HCT116 (cell line): ENCODE data around the gene LGALS7. TPM values are rescaled to one million over a fixed set of nuclear protein-coding genes. Genes with fewer than 3 reads are reported as not detected.
"Not testable (repeated sequence)": the region's sequence is repeated elsewhere in the genome, so short reads cannot be mapped to it uniquely, and the experiment has no call there.

Source experiments
- ATAC-seq: fragments of 200-7000 bp; cut with Tn5 transposase; 2 replicates; pipeline ENCODE4 v1.9.1; 2020; ENCODE audit warnings: mild to moderate bottlenecking, moderate library complexity
- BruUV-seq: library from RNA; stranded (reverse); fragments of 400-500 nt; replicated peaks from 2 replicates; lab custom pipeline; 2021; lab: Mats Ljungman, UMichigan
- CTCF ChIA-PET: fragments of 300-600 bp; sonication (Branson Sonifier 250); formaldehyde crosslinking; loops from one replicate; lab custom pipeline; 2021; ENCODE audit warnings: antibody characterized with exemption; lab: Charles Lee
- POLR2A ChIA-PET: fragments of 300-600, 350-600 bp; sonication (Branson Sonifier 250); formaldehyde crosslinking; loops from one replicate; lab custom pipeline; 2021; ENCODE audit warnings: antibody characterized with exemption; lab: Charles Lee
- RAD21 ChIA-PET, 2 experiments: fragments of 300-600 bp; sonication (Branson Sonifier 250); formaldehyde crosslinking; loops; one replicate each; lab custom pipeline; 2023; ENCODE audit warnings: low total read pairs in 2 of 2; ENCODE audit not compliant: uncharacterized antibody in 2 of 2, unreplicated experiment in 2 of 2, low non-redundant PET in 1 of 2; lab: Charles Lee
- DNase-seq: peaks from one replicate; pipeline ENCODE4 v3.0.0-alpha.2; 2010; ENCODE audit warnings: low read depth, low spot score
- H2AFZ ChIP-seq: fragments of 200-600 bp; shearing (Covaris generic), sonication (generic); 2 replicates; pipeline ENCODE4 v1.6.1; 2017; ENCODE audit warnings: low read depth, mixed run types, mixed read lengths, antibody characterized with exemption, low read length; ENCODE audit not compliant: poor library complexity, severe bottlenecking
- H3K27ac ChIP-seq: 2 replicates; pipeline ENCODE4 v1.5.1; 2012; ENCODE audit warnings: low read depth, low read length
- H3K27me3 ChIP-seq: fragments of 200-600 bp; sonication (generic); 2 replicates; pipeline ENCODE4 v1.6.1; 2016; ENCODE audit warnings: mixed run types, low read length, mixed read lengths; ENCODE audit not compliant: insufficient read depth
- H3K36me3 ChIP-seq, 2 experiments: fragments of 200-500 bp in 1 of 2; fragments of 200-600 bp in 1 of 2; sonication (Bioruptor generic) in 1 of 2; sonication (generic) in 1 of 2; 2 replicates each; pipeline versions ENCODE4 v1.5.1 to v1.6.1; 2014 to 2016; ENCODE audit warnings: low read length in 2 of 2, inconsistent platforms in 1 of 2, mixed read lengths in 1 of 2, mixed run types in 1 of 2; ENCODE audit not compliant: insufficient read depth in 2 of 2, control insufficient read depth in 1 of 2
- H3K4me1 ChIP-seq, 2 experiments: fragments of 200-600 bp in 1 of 2; sonication (generic) in 1 of 2; 2 replicates each; pipeline versions ENCODE4 v1.5.1 to v1.6.1; 2012 to 2017; ENCODE audit warnings: low read length in 2 of 2, inconsistent platforms in 1 of 2, mild to moderate bottlenecking in 1 of 2, mixed read lengths in 1 of 2, mixed run types in 1 of 2, moderate library complexity in 1 of 2; ENCODE audit not compliant: insufficient read depth in 2 of 2, control insufficient read depth in 1 of 2
- H3K4me2 ChIP-seq: fragments of 200-600 bp; sonication (generic); 2 replicates; pipeline ENCODE4 v1.6.1; 2017; ENCODE audit warnings: mixed run types, low read length, mixed read lengths
- H3K4me3 ChIP-seq, 2 experiments: fragments of 200-600 bp in 1 of 2; sonication (generic) in 1 of 2; replicated peaks in 1 of 2; 2 replicates each; pipeline ENCODE4 v1.5.1; 2011 to 2016; ENCODE audit warnings: low read length in 2 of 2, control low read depth in 1 of 2, low read depth in 1 of 2, mild to moderate bottlenecking in 1 of 2, mixed read lengths in 1 of 2, mixed run types in 1 of 2
- H3K79me2 ChIP-seq: fragments of 200-600 bp; sonication (generic); 2 replicates; pipeline ENCODE4 v1.6.1; 2017; ENCODE audit warnings: mild to moderate bottlenecking, mixed run types, low read length, moderate library complexity, mixed read lengths; ENCODE audit not compliant: insufficient read depth
- H3K9ac ChIP-seq: fragments of 200-600 bp; sonication (generic); 2 replicates; pipeline ENCODE4 v1.6.1; 2016; ENCODE audit warnings: low read length, mixed read lengths
- H3K9me2 ChIP-seq: fragments of 200-600 bp; sonication (generic), shearing (Covaris generic); 2 replicates; pipeline ENCODE4 v1.6.1; 2017; ENCODE audit warnings: mixed run types, mild to moderate bottlenecking, moderate library complexity; ENCODE audit not compliant: insufficient read depth
- H3K9me3 ChIP-seq, 2 experiments: fragments of 200-500 bp in 1 of 2; fragments of 200-600 bp in 1 of 2; sonication (Bioruptor generic) in 1 of 2; sonication (generic) in 1 of 2; 2 replicates each; pipeline ENCODE4 v1.6.1; 2014 to 2017; ENCODE audit warnings: low read length in 2 of 2, mixed read lengths in 2 of 2, inconsistent platforms in 1 of 2, low read depth in 1 of 2, mild to moderate bottlenecking in 1 of 2, mixed run types in 1 of 2, moderate library complexity in 1 of 2; ENCODE audit not compliant: control insufficient read depth in 1 of 2, insufficient read depth in 1 of 2
- H4K20me1 ChIP-seq: fragments of 200-600 bp; sonication (generic), shearing (Covaris generic); 2 replicates; pipeline ENCODE4 v1.6.1; 2017; ENCODE audit warnings: mixed run types, mild to moderate bottlenecking, moderate library complexity; ENCODE audit not compliant: insufficient read depth
- CEBPB ChIP-seq: IDR thresholded peaks from 2 replicates; pipeline ENCODE4 v1.6.1; 2012; ENCODE audit warnings: low read depth
- EZH2phosphoT487 ChIP-seq: fragments of 200-600 bp; IDR thresholded peaks from 2 replicates; pipeline ENCODE4 v1.6.1; 2018; ENCODE audit warnings: antibody characterized with exemption, borderline replicate concordance
- FOSL1 ChIP-seq: IDR thresholded peaks from 2 replicates; pipeline ENCODE4 v1.6.1; 2012; ENCODE audit warnings: low read depth
- POLR2A ChIP-seq: IDR thresholded peaks from 2 replicates; pipeline ENCODE4 v1.7.0; 2011; ENCODE audit warnings: borderline replicate concordance; ENCODE audit not compliant: insufficient read depth, insufficient read length; ENCODE audit errors: extremely low read depth
- YY1 ChIP-seq: IDR thresholded peaks from 2 replicates; pipeline ENCODE4 v1.6.1; 2011; ENCODE audit warnings: low read length, low read depth, moderate library complexity, mild to moderate bottlenecking; ENCODE audit not compliant: insufficient replicate concordance; ENCODE audit errors: extremely low read depth
- ZFX ChIP-seq: fragments of 450-650 bp; IDR thresholded peaks from 2 replicates; pipeline ENCODE4 v1.6.1; 2017
- ZNF274 ChIP-seq: fragments of 200-500 bp; sonication (Bioruptor generic); IDR thresholded peaks from 2 replicates; pipeline ENCODE4 v1.6.1; 2014; ENCODE audit warnings: mild to moderate bottlenecking, low read depth, low read length, inconsistent platforms
- intact Hi-C: fragments of 100-400 bp; cut with micrococcal nuclease; formaldehyde crosslinking; loops from 2 replicates; pipeline ENCODE4 v1.10.0; 2022
- total RNA-seq: library from RNA; stranded (reverse); gene quantifications from one replicate; pipeline ENCODE4 v1.2.1, GENCODE V29; 2021; ENCODE audit not compliant: unreplicated experiment
- TF ChIP-seq, protein P1 (sequence below), 3 experiments: fragments of 200-600 bp in 1 of 3; sonication (generic) in 1 of 3; IDR thresholded peaks in 2 of 3; conservative IDR thresholded peaks in 1 of 3; 2 replicates each; pipeline ENCODE4 v1.5.1; 2012 to 2017; ENCODE audit warnings: low read depth in 2 of 3, low read length in 2 of 3, antibody characterized with exemption in 1 of 3, borderline replicate concordance in 1 of 3, control low read depth in 1 of 3, mild to moderate bottlenecking in 1 of 3, mixed read lengths in 1 of 3, mixed run types in 1 of 3, moderate library complexity in 1 of 3; ENCODE audit not compliant: insufficient read depth in 1 of 3
- TF ChIP-seq, protein P2 (sequence below): IDR thresholded peaks from 2 replicates; pipeline ENCODE4 v1.6.1; 2011; ENCODE audit warnings: mild to moderate bottlenecking, low read length, moderate library complexity; ENCODE audit not compliant: insufficient replicate concordance; ENCODE audit errors: extremely low read depth
- TF ChIP-seq, protein P3 (sequence below): IDR thresholded peaks from 2 replicates; pipeline ENCODE4 v1.6.1; 2012

Gene LGALS7
- total RNA-seq, 1 experiment from 2014 or later = not detected

DNA sequence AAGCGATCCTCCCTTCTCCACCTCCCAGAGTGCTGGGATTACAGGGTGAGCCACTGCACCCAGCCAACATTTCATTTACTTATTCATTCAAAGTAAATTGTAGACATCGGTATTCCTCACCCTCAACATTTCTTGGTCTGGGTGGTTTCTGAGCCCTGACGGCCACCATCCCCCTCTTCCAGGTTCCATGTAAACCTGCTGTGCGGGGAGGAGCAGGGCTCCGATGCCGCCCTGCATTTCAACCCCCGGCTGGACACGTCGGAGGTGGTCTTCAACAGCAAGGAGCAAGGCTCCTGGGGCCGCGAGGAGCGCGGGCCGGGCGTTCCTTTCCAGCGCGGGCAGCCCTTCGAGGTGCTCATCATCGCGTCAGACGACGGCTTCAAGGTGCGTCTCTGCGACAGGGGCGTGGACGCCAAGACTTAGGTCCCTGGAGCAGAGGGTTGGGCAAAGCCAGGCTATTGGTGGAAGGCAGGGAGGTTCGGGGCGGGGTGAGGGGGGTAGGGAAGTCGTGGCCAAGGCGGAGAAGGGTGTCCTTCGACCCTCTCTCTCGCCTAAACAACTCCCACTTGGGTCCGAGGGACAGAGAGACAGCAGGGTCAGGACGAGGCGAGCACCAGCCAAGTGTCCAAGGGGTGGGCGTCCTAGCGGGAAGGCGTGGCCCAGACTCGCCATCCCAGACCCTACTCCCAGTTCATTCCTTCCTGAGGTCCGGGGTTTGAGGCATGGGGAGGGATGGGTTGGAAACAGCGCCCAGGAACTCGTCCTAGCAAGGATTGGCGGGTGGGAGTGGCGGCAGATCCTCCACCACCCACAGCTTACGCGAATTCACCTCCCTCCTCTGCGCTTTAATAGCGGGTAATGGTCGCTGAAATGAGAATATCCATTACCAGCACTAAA, 17.4 kb upstream of the LGALS7 start:
- H3K36me3 ChIP-seq, H3K27me3 ChIP-seq, H3K9ac ChIP-seq, DNase-seq, H3K9me3 ChIP-seq, intact Hi-C loops, H3K27ac ChIP-seq, H2AFZ ChIP-seq, H3K79me2 ChIP-seq, H3K9me2 ChIP-seq, POLR2A ChIA-PET, RAD21 ChIA-PET, H4K20me1 ChIP-seq, H3K4me1 ChIP-seq, CTCF ChIA-PET: not testable (repeated sequence)
- TSS peak; percentile 82 for BruUV-seq
- Histone ChIP-seq H3K4me2 (0 out of 2 replicates have a peak overlapping the region, but pooled peaks have one; percentile 23), H3K4me3 (peak overlapping the region; percentile 11 to 28; a peak in 2 of 4 replicates)
- peak; percentile 87 for ATAC-seq

DNA sequence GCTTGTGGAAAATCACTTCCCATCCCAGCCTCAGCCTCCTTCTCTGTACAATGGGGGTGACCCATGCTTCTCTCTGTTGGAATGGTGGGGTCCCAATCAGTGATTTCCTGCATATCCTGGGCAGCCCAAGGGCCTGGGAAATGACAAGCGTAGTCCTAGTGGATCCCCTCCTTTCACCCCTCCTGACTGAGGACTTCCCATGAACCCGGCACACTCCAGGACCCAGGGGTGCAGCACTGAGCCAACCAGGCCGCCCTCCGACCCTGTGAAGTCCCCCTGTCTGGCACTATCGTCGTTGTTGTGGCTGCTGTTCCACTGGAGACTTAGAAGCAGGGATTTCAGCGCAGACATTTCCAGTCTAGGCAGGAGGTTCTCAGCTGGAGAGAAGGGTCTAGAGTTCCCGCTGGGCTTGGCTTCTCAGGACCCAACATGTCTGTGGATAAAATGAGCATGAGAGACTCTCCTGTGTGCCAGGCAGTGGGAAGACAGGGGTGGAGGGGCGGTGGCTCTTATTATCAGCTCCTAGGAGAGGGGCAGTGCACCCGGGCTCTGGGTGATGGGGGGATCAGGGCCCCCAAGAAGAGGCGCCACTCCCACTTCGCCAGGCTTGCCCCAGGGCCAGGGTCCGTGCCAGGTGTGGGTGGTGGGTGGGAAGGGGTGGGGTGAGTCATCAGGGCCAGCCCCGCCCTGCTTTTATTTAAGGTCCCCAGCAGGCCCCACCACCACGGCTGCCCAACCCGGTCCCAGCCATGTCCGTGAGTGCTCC, 15.3 kb upstream of the LGALS7 start, which contains the start of gene LGALS7B:
Gene LGALS7B, plus strand, starts transcription at position 723 of the 766 bp plus-strand sequence. Its CDS starts 27 bp downstream, at position 750.
- H3K27ac ChIP-seq = no peak within 1 kb of the TSS

More for the DNA sequence above, 15.3 kb upstream of the LGALS7 start, which contains the start of gene LGALS7B:
- H2AFZ ChIP-seq = no peak within 1 kb of the TSS
- no peaks in the 10 kb centered on the region for H3K36me3 ChIP-seq
- H3K4me2 ChIP-seq = no peak within 1 kb of the TSS
- H3K4me1 ChIP-seq = no peaks in the 10 kb centered on the region; a peak in 1 of 4 replicates
- no peaks in the 10 kb centered on the region for H3K9me2 ChIP-seq
- H3K9ac ChIP-seq = no peak within 1 kb of the TSS
- H3K79me2 ChIP-seq = no peaks in the 10 kb centered on the region
- no TSS peak for BruUV-seq
- DNase-seq = no peak
- TF ChIP-seq CEBPB (no peak), EZH2phosphoT487 (no peak), ZNF274 (no peak), ZFX (no peak), POLR2A (no peak), YY1 (no peak), FOSL1 (no peak)
- TF ChIP-seq, protein P1, sequence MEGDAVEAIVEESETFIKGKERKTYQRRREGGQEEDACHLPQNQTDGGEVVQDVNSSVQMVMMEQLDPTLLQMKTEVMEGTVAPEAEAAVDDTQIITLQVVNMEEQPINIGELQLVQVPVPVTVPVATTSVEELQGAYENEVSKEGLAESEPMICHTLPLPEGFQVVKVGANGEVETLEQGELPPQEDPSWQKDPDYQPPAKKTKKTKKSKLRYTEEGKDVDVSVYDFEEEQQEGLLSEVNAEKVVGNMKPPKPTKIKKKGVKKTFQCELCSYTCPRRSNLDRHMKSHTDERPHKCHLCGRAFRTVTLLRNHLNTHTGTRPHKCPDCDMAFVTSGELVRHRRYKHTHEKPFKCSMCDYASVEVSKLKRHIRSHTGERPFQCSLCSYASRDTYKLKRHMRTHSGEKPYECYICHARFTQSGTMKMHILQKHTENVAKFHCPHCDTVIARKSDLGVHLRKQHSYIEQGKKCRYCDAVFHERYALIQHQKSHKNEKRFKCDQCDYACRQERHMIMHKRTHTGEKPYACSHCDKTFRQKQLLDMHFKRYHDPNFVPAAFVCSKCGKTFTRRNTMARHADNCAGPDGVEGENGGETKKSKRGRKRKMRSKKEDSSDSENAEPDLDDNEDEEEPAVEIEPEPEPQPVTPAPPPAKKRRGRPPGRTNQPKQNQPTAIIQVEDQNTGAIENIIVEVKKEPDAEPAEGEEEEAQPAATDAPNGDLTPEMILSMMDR (IDR thresholded peaks at IDR 0.05 in 2 of 3, conservative IDR thresholded peaks at IDR 0.05 in 1 of 3; ENCODE audit: borderline replicate concordance in 1 of 3, insufficient read depth in 1 of 3, low read depth in 2 of 3, low read length in 2 of 3) = no peak
- TF ChIP-seq, protein P2, sequence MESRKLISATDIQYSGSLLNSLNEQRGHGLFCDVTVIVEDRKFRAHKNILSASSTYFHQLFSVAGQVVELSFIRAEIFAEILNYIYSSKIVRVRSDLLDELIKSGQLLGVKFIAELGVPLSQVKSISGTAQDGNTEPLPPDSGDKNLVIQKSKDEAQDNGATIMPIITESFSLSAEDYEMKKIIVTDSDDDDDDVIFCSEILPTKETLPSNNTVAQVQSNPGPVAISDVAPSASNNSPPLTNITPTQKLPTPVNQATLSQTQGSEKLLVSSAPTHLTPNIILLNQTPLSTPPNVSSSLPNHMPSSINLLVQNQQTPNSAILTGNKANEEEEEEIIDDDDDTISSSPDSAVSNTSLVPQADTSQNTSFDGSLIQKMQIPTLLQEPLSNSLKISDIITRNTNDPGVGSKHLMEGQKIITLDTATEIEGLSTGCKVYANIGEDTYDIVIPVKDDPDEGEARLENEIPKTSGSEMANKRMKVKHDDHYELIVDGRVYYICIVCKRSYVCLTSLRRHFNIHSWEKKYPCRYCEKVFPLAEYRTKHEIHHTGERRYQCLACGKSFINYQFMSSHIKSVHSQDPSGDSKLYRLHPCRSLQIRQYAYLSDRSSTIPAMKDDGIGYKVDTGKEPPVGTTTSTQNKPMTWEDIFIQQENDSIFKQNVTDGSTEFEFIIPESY = no peak
- TF ChIP-seq, protein P3, sequence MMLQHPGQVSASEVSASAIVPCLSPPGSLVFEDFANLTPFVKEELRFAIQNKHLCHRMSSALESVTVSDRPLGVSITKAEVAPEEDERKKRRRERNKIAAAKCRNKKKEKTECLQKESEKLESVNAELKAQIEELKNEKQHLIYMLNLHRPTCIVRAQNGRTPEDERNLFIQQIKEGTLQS = no peak
- TF ChIP-seq, all 23 proteins: peak for 0
- RAD21 ChIA-PET = no interaction called here
- intact Hi-C loops = no loop called here
- H3K9me3 ChIP-seq = no peaks in the 10 kb centered on the region
- no peak for ATAC-seq
- H4K20me1 ChIP-seq = no peaks in the 10 kb centered on the region
- H3K4me3 ChIP-seq = no peak within 1 kb of the TSS
- no peaks in the 10 kb centered on the region for H3K27me3 ChIP-seq
- CTCF ChIA-PET = interaction anchor here (0.8 to 2.5 kb wide), 2 partner anchors 19 kb away, joined by 3 to 10 read pairs; no protein-coding TSS in a partner anchor
- POLR2A ChIA-PET = no interaction called here
